ENCODE results near the gene FAM177A1. TPM values are rescaled to one million over a fixed set of nuclear protein-coding genes. Genes with fewer than 3 reads are reported as not detected.
"Not testable (repeated sequence)": the region's sequence is repeated elsewhere in the genome, so short reads cannot be mapped to it uniquely, and the experiment has no call there.

FAM177A1 gene
- total RNA-seq, 1 donor from 2014 or later = 50.5 TPM

GRCh38 chr14:35020713-35021112 is 25.4 kb upstream of the FAM177A1 start:
- DNase-seq (ENCODE audit: low read depth) = no peak
- H3K4me3 ChIP-seq (ENCODE audit: low read depth, low read length) = no peak overlapping the region
- H3K27me3 ChIP-seq (ENCODE audit: control insufficient read depth, insufficient read depth, low read length) = no peaks in the 10 kb centered on the region
- TF ChIP-seq CTCF (IDR thresholded peaks at IDR 0.05; ENCODE audit: insufficient read depth, low read length, poor library complexity, severe bottlenecking) = no peak
- H3K36me3 ChIP-seq (ENCODE audit: control insufficient read depth, insufficient read depth, low read length) = no peaks in the 10 kb centered on the region

GRCh38 chr14:35028435-35028834 is 17.6 kb upstream of the FAM177A1 start:
- TF ChIP-seq CTCF (IDR thresholded peaks at IDR 0.05; ENCODE audit: insufficient read depth, low read length, poor library complexity, severe bottlenecking) = no peak
- Histone ChIP-seq H3K4me3 (ENCODE audit: low read depth, low read length) (no peak overlapping the region), H3K27me3 (ENCODE audit: control insufficient read depth, insufficient read depth, low read length) (no peaks in the 10 kb centered on the region), H3K36me3 (ENCODE audit: control insufficient read depth, insufficient read depth, low read length) (peaks cover 1% of the 10 kb centered on the region)
- DNase-seq (ENCODE audit: low read depth) = no peak

- no peak for TF ChIP-seq CTCF (IDR thresholded peaks at IDR 0.05; ENCODE audit: insufficient read depth, low read length, poor library complexity, severe bottlenecking)
- Histone ChIP-seq H3K27me3 (ENCODE audit: control insufficient read depth, insufficient read depth, low read length) (no peaks in the 10 kb centered on the region), H3K36me3 (ENCODE audit: control insufficient read depth, insufficient read depth, low read length) (peaks cover 1% of the 10 kb centered on the region), H3K4me3 (ENCODE audit: low read depth, low read length) (no peak overlapping the region)
- DNase-seq (ENCODE audit: low read depth) = no peak
These were observed 13.5 kb upstream of the FAM177A1 start for GRCh38 chr14:35032562-35032961.

- Histone ChIP-seq H3K4me3 (ENCODE audit: low read depth, low read length) (no peak overlapping the region), H3K36me3 (ENCODE audit: control insufficient read depth, insufficient read depth, low read length) (no peaks in the 10 kb centered on the region), H3K27me3 (ENCODE audit: control insufficient read depth, insufficient read depth, low read length) (no peaks in the 10 kb centered on the region)
- TF ChIP-seq CTCF (IDR thresholded peaks at IDR 0.05; ENCODE audit: insufficient read depth, low read length, poor library complexity, severe bottlenecking) = no peak
- no peak for DNase-seq (ENCODE audit: low read depth)
These were observed 11.6 kb upstream of the FAM177A1 start for GRCh38 chr14:35034440-35034833.

- not testable (repeated sequence) for H3K27me3 ChIP-seq (ENCODE audit: control insufficient read depth, insufficient read depth, low read length); H3K36me3 ChIP-seq (ENCODE audit: control insufficient read depth, insufficient read depth, low read length); DNase-seq (ENCODE audit: low read depth); H3K4me3 ChIP-seq (ENCODE audit: low read depth, low read length)
These were observed 11.0 kb upstream of the FAM177A1 start for GRCh38 chr14:35034944-35035554.

GRCh38 chr14:35038312-35038711 is 7.8 kb upstream of the FAM177A1 start:
- not testable (repeated sequence) for DNase-seq (ENCODE audit: low read depth); H3K27me3 ChIP-seq (ENCODE audit: control insufficient read depth, insufficient read depth, low read length); H3K4me3 ChIP-seq (ENCODE audit: low read depth, low read length); H3K36me3 ChIP-seq (ENCODE audit: control insufficient read depth, insufficient read depth, low read length)

- Histone ChIP-seq H3K4me3 (ENCODE audit: low read depth, low read length) (no peak overlapping the region), H3K27me3 (ENCODE audit: control insufficient read depth, insufficient read depth, low read length) (no peaks in the 10 kb centered on the region), H3K36me3 (ENCODE audit: control insufficient read depth, insufficient read depth, low read length) (no peaks in the 10 kb centered on the region)
- DNase-seq (ENCODE audit: low read depth) = no peak
- TF ChIP-seq CTCF (IDR thresholded peaks at IDR 0.05; ENCODE audit: insufficient read depth, low read length, poor library complexity, severe bottlenecking) = no peak
These were observed 3.4 kb upstream of the FAM177A1 start for GRCh38 chr14:35042632-35043031.

Data from kidney epithelial cell (primary cell).